Fibroblast of skin of back (primary cell): ENCODE measurements around the gene HRAS.
"Not testable (repeated sequence)": the region's sequence is repeated elsewhere in the genome, so short reads cannot be mapped to it uniquely, and the experiment has no call there.

Experiments
- DNase-seq: peaks from one replicate; pipeline ENCODE4 v3.0.0-alpha.2; 2013

Gene HRAS

GRCh38 chr11:532986-533585 lies 2.3 kb downstream of the HRAS start:
- DNase-seq = no peak

GRCh38 chr11:532527-532985 lies 2.8 kb downstream of the HRAS start:
- no peak for DNase-seq

- no peak for DNase-seq
Measured at GRCh38 chr11:531919-532526, 3.4 kb downstream of the HRAS start.

GRCh38 chr11:530960-531831 lies 4.2 kb downstream of the HRAS start:
- DNase-seq = no peak

- DNase-seq = no peak
Measured at GRCh38 chr11:529728-530411, 5.5 kb downstream of the HRAS start.

GRCh38 chr11:528815-529727 lies 6.3 kb downstream of the HRAS start:
- DNase-seq = no peak

- DNase-seq = no peak
Measured at GRCh38 chr11:528166-528814, 7.1 kb downstream of the HRAS start.

- DNase-seq = no peak
Measured at GRCh38 chr11:526192-526591, 9.2 kb downstream of the HRAS start.

- no peak for DNase-seq
Measured at GRCh38 chr11:521177-521688, 14.1 kb downstream of the HRAS start.

GRCh38 chr11:520428-521176 lies 14.8 kb downstream of the HRAS start:
- DNase-seq = no peak

GRCh38 chr11:518463-519202 lies 16.7 kb downstream of the HRAS start:
- DNase-seq = peak; percentile 89

GRCh38 chr11:516918-517685 lies 18.3 kb downstream of the HRAS start:
- DNase-seq = not testable (repeated sequence)

- no peak for DNase-seq
Measured at GRCh38 chr11:516400-516799, 19.0 kb downstream of the HRAS start.

GRCh38 chr11:515131-515530 lies 20.2 kb downstream of the HRAS start:
- no peak for DNase-seq

GRCh38 chr11:514606-515005 lies 20.8 kb downstream of the HRAS start:
- DNase-seq = no peak

- DNase-seq = no peak
Measured at GRCh38 chr11:512761-513595, 22.4 kb downstream of the HRAS start.

GRCh38 chr11:508956-509355 lies 26.4 kb downstream of the HRAS start:
- no peak for DNase-seq
